A673 (cell line): ENCODE measurements around the gene LRP2. TPM values are rescaled to one million over a fixed set of nuclear protein-coding genes. Genes with fewer than 3 reads are reported as not detected.

ENCODE experiments used
- BruUV-seq: library from RNA; stranded (reverse); fragments of 400-500 nt; replicated peaks from 2 replicates; lab custom pipeline; 2021; lab: Mats Ljungman, UMichigan
- CTCF ChIA-PET: fragments of 300-600 bp; sonication (Branson Sonifier 250); formaldehyde crosslinking; loops from one replicate; lab custom pipeline; 2022; ENCODE audit warnings: antibody characterized with exemption; lab: Charles Lee
- POLR2A ChIA-PET: fragments of 300-600 bp; sonication (Branson Sonifier 250); formaldehyde crosslinking; loops from one replicate; lab custom pipeline; 2022; ENCODE audit warnings: antibody characterized with exemption; ENCODE audit not compliant: low non-redundant PET; lab: Charles Lee
- DNase-seq: peaks from one replicate; pipeline ENCODE4 v3.0.0-alpha.2; 2015; ENCODE audit warnings: low spot score
- H3K27ac ChIP-seq: fragments of 200-600 bp; sonication (generic); 2 replicates; pipeline ENCODE4 v1.5.1; 2016; ENCODE audit warnings: mixed run types, low read depth, mild to moderate bottlenecking, mixed read lengths, antibody characterized with exemption, low read length; ENCODE audit not compliant: poor library complexity, severe bottlenecking
- H3K27me3 ChIP-seq: fragments of 200-600 bp; sonication (generic); replicated peaks from 2 replicates; pipeline ENCODE4 v1.6.1; 2017; ENCODE audit warnings: mixed run types, low read depth, mild to moderate bottlenecking, mixed read lengths, antibody characterized with exemption, low read length; ENCODE audit not compliant: insufficient read depth, poor library complexity
- H3K36me3 ChIP-seq: fragments of 200-600 bp; sonication (generic); 2 replicates; pipeline ENCODE4 v1.6.1; 2016; ENCODE audit warnings: mixed run types, mild to moderate bottlenecking, mixed read lengths, antibody characterized with exemption, low read length; ENCODE audit not compliant: insufficient read depth, poor library complexity, severe bottlenecking
- H3K4me1 ChIP-seq: fragments of 200-600 bp; sonication (generic); 2 replicates; pipeline ENCODE4 v1.6.1; 2017; ENCODE audit warnings: mixed run types, mild to moderate bottlenecking, mixed read lengths, antibody characterized with exemption, low read length; ENCODE audit not compliant: insufficient read depth, poor library complexity, severe bottlenecking
- H3K4me3 ChIP-seq: fragments of 200-600 bp; sonication (generic); 2 replicates; pipeline ENCODE4 v1.5.1; 2016; ENCODE audit warnings: low read depth, mixed run types, mild to moderate bottlenecking, mixed read lengths, low read length; ENCODE audit not compliant: poor library complexity, severe bottlenecking
- H3K9me3 ChIP-seq: fragments of 200-600 bp; sonication (generic); 2 replicates; pipeline ENCODE4 v1.6.1; 2016; ENCODE audit warnings: mixed run types, low read depth, mild to moderate bottlenecking, mixed read lengths, antibody characterized with exemption, low read length; ENCODE audit not compliant: poor library complexity, severe bottlenecking
- EZH2 ChIP-seq: fragments of 200-600 bp; sonication (generic); IDR thresholded peaks from 2 replicates; pipeline ENCODE4 v1.6.1; 2017; ENCODE audit warnings: borderline replicate concordance, low read depth, mild to moderate bottlenecking, mixed read lengths, antibody characterized with exemption, low read length; ENCODE audit not compliant: poor library complexity, severe bottlenecking
- intact Hi-C: fragments of 100-400 bp; cut with micrococcal nuclease; formaldehyde crosslinking; loops from one replicate; pipeline ENCODE4 v1.10.0; 2022; ENCODE audit not compliant: unreplicated experiment
- total RNA-seq: library from RNA; stranded (reverse); gene quantifications from 2 replicates; pipeline ENCODE4 v1.2.3, GENCODE V29; 2021
- TF ChIP-seq, protein P1 (sequence below): fragments of 300-800, 200-600 bp; sonication (generic); conservative IDR thresholded peaks from 2 replicates; pipeline ENCODE4 v1.5.1; 2017; ENCODE audit warnings: low read depth, mild to moderate bottlenecking, antibody characterized with exemption, low read length, moderate library complexity, mixed read lengths

The LRP2 gene
- total RNA-seq, 1 experiment from 2014 or later, result 0.26 TPM

- no peaks in the 10 kb centered on the region for H3K4me1 ChIP-seq
- BruUV-seq, result no TSS peak
- DNase-seq, result no peak
- TF ChIP-seq, protein P1, sequence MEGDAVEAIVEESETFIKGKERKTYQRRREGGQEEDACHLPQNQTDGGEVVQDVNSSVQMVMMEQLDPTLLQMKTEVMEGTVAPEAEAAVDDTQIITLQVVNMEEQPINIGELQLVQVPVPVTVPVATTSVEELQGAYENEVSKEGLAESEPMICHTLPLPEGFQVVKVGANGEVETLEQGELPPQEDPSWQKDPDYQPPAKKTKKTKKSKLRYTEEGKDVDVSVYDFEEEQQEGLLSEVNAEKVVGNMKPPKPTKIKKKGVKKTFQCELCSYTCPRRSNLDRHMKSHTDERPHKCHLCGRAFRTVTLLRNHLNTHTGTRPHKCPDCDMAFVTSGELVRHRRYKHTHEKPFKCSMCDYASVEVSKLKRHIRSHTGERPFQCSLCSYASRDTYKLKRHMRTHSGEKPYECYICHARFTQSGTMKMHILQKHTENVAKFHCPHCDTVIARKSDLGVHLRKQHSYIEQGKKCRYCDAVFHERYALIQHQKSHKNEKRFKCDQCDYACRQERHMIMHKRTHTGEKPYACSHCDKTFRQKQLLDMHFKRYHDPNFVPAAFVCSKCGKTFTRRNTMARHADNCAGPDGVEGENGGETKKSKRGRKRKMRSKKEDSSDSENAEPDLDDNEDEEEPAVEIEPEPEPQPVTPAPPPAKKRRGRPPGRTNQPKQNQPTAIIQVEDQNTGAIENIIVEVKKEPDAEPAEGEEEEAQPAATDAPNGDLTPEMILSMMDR, result no peak
- no peak for TF ChIP-seq EZH2
- intact Hi-C loops, result loop anchor here (5.0 to 10.0 kb wide), 2 partner anchors 112 to 284 kb away; no protein-coding TSS in a partner anchor
- H3K36me3 ChIP-seq, result no peaks in the 10 kb centered on the region
- CTCF ChIA-PET, result interaction anchor here (1.0 to 1.1 kb wide), 5 partner anchors 22 to 287 kb away, joined by 3 to 17 read pairs (median 9); no protein-coding TSS in a partner anchor
- H3K27ac ChIP-seq, result no peak overlapping the region
- H3K9me3 ChIP-seq, result no peaks in the 10 kb centered on the region
- H3K4me3 ChIP-seq, result no peak overlapping the region
- peaks cover 3% of the 10 kb centered on the region for H3K27me3 ChIP-seq
- POLR2A ChIA-PET, result no interaction called here
Observed at GRCh38 chr2:169110419-169110818, 251.9 kb downstream of the LRP2 start.

DNA sequence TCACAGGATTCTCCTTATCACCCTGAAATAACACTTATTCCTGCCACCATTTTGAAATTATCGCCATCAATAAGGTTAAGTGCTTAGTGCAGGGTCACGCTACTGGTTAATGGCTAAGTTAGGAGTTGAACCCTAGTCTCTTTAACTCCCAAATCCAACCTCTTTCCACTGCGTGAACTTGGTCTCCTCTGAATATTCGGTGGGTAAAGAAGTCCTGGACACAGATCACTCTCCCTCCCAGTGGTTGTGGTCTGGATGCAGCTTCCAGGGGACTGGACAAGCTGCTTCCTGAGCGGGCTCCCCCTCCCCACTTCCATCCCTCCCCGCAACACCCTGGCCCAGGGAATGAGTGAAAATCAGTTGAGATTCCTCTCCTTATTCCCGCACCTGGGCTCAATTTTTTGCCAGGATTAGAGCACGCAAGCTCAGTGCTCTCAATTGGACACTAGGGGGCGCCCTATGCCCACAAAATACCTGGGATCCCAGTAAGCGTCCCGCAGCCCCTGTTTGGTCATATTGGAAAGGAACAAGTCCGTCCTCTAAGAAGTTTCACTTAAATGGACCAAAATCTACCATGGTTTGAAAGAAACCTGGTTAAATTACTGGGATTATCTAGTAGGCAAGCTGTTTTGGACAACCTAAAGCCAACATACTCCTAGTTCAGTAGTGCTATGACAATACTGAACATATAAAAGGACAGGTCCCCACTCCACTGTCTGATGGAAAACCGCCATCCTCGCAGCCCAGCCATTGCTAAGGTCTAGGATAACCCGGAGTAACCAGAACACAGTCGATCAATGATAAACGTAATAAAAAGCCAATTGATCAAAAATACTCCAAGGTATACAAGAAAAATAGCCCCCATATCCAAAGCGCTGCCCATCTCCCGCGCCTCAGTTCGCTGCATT lies 252.6 kb downstream of the LRP2 start:
- BruUV-seq, result no TSS peak
- Histone ChIP-seq H3K27me3 (peaks cover 3% of the 10 kb centered on the region), H3K9me3 (no peaks in the 10 kb centered on the region), H3K27ac (no peak overlapping the region), H3K36me3 (no peaks in the 10 kb centered on the region), H3K4me1 (no peaks in the 10 kb centered on the region), H3K4me3 (no peak overlapping the region)
- ChIA-PET CTCF (interaction anchor here (0.6 to 1.1 kb wide), 8 partner anchors 10 to 287 kb away, joined by 3 to 17 read pairs (median 5); no protein-coding TSS in a partner anchor), POLR2A (no interaction called here)
- DNase-seq, result peak; percentile 84
- TF ChIP-seq, protein P1, result peak; percentile 93
- TF ChIP-seq EZH2, result no peak
- intact Hi-C loops, result loop anchor here (5.0 to 10.0 kb wide), 3 partner anchors 33 to 285 kb away; no protein-coding TSS in a partner anchor

DNA sequence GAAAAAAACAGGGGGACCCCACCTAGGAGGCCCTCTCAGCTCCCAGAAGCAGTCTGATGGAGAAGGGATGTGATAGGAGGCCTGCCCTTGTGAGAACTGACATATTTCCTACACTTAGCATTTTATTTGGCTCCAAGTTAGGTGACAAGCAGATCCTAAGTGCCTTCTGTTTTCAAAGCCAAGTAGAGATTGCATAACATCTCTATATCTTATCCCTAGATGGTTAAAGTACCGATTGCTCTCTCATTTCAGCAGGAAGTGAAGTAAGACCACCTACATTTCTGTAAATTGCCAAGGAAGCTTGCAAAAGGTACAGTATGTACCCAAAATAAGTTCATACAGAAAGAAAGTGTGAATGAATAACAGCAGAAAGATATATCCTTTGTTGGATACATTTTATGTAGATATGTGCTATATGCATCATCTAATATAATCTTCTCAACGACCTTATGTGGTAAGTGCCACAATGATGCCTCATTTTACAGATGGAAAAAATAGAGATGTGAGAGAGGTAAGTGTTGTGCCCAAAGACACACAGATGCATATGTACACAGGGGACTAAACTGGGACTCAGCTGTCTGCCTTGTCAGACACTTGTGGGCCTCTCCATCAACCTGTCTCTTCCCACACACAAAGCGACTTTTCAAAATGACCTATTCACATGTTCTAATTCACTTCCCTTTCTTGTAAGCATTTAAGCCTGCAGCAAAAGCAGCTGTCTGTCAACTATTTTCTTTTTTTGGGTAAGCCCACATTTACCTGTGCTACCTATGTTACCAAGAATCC lies 254.0 kb downstream of the LRP2 start:
- POLR2A ChIA-PET, result no interaction called here
- BruUV-seq, result no TSS peak
- DNase-seq, result no peak
- Histone ChIP-seq H3K9me3 (no peaks in the 10 kb centered on the region), H3K27me3 (peaks cover 3% of the 10 kb centered on the region), H3K4me3 (no peak overlapping the region), H3K4me1 (no peaks in the 10 kb centered on the region), H3K27ac (no peak overlapping the region), H3K36me3 (no peaks in the 10 kb centered on the region)
- CTCF ChIA-PET, result no interaction called here
- intact Hi-C loops, result loop anchor here (5.0 kb wide), 1 partner anchor 34 kb away; no protein-coding TSS in a partner anchor
- TF ChIP-seq EZH2, result no peak
- TF ChIP-seq, protein P1, result no peak
